ENCODE measurements around the gene CCNF.
"Not testable (repeated sequence)": the region's sequence is repeated elsewhere in the genome, so short reads cannot be mapped to it uniquely, and the experiment has no call there.

Gene CCNF, protein sequence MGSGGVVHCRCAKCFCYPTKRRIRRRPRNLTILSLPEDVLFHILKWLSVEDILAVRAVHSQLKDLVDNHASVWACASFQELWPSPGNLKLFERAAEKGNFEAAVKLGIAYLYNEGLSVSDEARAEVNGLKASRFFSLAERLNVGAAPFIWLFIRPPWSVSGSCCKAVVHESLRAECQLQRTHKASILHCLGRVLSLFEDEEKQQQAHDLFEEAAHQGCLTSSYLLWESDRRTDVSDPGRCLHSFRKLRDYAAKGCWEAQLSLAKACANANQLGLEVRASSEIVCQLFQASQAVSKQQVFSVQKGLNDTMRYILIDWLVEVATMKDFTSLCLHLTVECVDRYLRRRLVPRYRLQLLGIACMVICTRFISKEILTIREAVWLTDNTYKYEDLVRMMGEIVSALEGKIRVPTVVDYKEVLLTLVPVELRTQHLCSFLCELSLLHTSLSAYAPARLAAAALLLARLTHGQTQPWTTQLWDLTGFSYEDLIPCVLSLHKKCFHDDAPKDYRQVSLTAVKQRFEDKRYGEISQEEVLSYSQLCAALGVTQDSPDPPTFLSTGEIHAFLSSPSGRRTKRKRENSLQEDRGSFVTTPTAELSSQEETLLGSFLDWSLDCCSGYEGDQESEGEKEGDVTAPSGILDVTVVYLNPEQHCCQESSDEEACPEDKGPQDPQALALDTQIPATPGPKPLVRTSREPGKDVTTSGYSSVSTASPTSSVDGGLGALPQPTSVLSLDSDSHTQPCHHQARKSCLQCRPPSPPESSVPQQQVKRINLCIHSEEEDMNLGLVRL

DNA sequence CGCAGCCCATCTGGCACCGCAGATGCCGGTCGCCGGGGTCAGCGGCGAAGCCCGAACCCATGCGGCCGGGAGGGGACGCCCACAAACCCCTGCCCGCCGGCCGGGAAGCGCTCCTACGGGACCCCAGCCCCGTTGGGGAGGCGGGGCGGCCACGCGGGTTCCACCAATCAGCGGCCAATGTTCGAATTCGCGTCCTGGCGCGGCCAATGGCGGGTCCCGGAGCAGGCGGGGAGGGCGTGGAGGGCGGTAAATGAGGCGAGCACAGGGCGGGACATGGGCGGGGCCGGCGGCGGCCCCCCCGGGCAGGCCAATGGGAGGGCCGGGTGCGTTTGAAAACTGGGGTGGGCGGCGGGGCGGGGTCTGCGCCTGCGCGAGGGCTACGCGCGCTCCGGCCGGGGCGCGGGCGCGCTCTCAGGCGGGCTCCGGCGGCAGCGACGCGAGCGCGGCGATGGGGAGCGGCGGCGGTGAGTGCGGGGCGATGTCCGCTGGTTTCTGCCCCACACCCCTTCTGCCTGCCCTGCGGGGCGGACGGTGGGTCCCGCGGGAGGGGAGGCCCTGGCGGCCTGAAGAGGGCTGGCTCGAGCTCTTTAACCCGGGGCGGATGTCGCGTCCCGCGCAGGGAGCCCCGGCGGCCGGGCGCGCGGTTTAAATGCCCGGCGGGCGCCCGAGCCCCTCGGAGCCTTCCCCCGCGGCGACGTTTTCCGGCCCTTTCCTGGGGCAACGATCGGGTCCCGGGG lies at the start of gene CCNF:
TSS of gene CCNF (plus strand) at position 414 of the 737 bp plus-strand sequence. CDS start at position 449, 35 bp downstream.
- DNase-seq: peak; percentile 99

DNA sequence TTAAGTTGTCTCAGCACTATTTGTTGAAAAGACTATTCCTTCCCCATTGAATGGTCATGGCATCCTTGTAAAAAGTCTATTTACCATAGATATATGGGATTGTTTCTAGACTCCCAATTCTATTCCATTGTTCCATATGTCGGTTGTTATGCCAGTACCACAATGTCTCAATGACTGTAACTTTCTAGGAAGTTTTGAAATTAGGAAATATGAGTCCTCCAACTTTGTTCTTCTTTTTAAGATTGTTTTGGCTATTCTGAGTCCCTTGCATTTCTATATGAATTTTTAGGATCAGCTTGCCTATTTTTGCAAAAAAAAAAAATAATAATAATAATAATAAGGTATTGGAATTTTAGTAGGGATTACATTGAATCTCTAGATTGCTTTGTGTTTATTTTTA lies 45.7 kb upstream of the CCNF start:
- no peak for DNase-seq

DNA sequence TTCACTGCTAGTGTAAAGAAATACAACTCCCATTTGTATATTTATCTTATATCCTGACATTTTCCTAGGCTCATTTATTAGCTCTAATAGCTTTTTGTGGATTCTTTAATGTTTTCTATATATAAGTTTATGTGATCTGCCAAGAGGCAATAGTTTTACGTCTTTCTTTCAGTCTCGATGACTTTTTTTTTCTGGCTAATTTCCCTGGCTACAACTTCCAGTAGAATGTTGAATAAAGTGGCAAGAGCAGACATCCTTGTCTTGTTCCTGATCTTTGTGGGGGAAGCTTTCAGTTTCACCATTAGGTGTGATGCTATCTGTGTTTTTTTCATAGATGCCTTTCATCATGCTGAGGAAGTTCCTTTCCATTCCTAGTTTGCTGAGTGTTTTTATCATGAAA lies 44.8 kb upstream of the CCNF start:
- no peak for DNase-seq

DNA sequence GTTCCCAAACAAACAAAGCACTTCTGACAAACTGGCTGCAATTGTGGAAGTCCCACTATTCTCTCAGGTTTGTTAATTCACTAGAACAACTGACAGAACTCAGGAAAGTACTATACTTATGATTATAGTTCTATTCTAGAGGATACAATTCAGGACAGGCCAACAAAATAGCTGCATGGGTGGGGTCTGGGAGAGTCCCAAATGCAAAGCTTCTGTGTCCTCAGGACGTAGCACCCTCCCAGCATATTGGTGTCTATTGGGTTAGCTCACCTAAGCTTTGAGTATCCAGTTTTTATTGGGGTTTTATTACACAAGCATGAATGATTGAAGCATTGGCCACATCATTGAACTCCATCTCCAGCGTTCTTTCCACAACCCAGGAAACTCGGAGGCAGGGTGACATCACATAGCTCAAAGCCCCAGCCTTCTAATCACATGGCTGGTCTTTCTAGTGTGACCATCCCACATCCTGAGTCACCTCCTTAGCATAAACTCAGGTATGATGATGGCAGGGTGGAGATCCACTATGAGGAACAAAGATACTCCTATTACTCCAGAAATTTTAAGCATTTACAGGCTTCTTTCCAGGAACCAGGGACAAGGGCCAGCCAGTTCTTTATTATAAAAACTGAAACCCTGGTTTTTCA lies 43.9 kb upstream of the CCNF start:
- DNase-seq: no peak

DNA sequence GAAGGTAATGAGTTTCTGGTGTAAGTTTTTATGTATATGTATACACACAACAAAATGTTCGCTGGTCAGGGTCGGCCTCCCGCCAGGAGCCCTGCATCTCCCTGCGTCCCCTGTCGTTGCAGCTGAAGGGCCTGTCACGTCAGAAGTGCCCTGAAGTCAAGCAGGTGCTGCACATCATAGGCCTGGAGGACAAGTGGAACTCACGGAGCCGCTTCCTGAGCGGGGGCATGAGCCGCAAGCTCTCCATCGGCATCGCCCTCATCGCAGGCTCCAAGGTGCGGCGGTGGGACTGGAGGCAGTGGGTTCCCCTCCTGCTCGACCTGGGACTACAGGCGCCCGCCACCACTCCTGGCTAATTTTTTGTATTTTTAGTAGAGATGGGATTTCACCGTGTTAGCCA lies 43.3 kb upstream of the CCNF start:
- DNase-seq: not testable (repeated sequence)

DNA sequence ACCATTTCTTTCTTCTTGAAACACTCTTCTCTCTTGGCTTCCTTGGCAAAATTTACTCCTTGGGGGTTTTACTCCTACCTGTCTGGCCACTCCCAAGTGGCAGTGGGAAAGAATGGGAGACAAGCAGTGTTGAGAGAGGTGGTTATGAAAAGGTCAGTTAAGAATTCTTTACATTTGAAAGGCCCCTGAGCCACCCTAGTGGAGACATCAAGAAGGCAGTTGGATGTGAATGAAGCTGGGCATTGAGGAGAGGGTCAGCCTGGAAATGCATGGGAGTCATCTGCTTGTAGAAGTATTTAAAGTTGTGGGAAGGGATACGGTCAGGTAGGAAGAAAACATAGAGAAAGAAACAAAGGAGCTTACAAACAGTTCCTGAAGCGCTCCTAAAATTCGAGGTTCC lies 42.3 kb upstream of the CCNF start:
- peak; percentile 18 for DNase-seq

DNA sequence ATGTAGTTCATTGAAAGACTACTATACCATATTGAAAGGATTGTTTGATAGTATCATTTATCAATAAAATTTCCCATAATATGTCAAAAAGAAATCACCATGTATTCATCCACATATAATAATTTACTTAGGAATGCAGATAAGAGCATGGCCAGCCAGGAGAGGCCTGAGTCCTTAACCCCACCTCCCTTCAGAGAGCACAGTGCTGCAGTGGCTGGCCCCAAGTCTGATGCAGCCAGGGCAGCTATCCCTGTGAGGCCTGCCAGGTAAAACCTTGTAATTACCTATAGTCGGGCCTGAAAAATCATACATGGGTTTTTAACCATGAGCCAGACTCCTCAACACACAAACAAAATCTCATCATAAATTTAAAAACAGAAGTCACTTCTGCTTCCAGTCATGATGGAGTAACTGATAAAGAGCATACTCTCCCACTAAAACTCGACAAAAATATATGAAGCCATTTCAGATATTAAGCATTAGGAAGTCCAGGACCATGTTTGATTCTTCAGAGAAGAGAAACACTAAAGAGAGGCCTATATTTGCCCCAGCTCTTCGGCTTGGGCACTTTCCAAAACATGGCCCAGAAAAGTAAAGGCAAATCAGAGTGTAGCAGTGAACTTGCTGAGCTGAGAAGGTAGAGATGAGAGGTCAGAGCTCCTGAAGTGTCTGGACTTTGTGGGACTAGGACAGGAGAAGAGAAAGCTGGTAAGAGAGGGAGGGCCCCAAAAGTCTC lies 40.9 kb upstream of the CCNF start:
- DNase-seq: no peak

DNA sequence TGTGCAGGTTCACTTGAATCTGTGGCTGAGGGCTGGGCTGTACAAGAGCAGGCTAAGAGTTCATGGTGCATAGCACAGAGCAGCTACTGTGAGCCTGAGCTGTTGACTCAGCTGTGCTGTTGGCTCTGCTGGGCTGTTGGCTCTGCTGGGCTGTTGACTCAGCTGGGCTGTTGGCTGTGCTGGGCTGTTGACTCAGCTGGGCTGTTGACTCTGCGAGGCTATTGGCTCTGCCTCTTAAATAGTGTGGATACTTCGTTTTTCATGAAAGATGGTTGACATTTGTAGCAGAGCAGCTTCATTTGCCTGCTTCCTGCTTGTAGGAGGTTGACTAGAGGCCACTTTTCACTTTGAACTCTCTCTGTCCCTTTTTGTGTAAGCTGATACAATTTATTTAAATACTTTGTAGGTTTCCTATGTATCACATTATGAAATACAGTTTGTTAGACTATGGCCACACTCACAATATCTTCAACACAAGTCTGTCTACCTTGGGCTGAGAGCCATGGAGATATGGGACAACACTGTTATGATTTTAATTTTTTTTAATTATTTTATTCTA lies 40.3 kb upstream of the CCNF start:
- peak; percentile 83 for DNase-seq

DNA sequence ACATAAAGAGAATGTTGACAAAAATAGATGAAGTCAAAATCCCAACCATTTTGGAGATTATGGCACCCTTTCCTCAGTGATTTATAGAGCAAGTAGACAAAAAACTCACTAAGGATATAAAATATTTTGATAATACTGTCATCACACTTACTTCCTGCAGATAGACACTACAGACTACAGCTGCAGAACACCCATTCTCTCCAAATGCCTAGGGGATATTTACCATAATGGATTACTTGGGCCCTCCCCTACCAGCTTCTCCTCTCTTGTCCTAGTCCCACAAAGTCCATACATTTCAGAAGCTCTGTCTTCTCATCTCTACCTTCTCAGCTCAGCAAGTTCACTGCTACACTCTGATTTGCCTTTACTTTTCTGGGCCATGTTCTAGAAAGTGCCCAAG lies 37.2 kb upstream of the CCNF start:
- DNase-seq: peak; percentile 21

DNA sequence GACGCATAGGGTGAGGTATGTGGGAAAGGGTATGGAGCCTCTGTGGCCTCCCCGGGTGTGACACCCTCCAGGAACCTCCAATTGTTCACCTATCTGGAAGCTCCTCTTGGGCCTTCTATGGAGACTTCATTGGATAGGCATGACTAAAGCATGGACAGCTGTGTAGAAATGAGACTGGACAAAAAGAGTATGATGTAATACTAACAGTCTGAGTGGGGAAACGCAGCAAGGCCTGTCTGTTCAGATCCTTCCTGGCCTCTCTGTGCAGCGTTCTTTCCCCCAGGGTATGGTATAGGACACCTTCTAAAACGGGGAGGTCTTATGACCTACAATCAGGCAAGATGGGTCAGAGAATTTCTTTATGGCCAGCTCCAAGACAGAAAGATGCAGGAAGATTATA lies 30.7 kb upstream of the CCNF start:
- DNase-seq: no peak

DNA sequence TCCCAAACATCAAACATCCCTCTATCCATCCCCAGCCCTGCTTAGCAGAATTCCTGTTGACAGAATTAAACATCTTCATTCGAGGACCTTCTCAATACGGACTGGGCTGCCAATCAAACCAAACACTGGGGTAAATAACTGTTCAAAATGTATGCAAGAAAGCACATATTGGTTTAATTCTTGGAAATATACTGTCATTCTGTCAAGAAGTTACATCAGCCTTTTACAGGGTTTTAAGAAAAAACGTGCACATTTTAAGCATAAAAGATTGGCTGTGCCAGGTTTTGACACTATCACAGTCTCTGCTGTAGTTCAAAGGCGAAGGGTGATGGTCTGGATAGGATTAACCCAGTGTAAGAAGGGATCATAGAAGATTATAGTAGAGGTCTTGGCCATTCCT lies 25.1 kb upstream of the CCNF start:
- DNase-seq: no peak

DNA sequence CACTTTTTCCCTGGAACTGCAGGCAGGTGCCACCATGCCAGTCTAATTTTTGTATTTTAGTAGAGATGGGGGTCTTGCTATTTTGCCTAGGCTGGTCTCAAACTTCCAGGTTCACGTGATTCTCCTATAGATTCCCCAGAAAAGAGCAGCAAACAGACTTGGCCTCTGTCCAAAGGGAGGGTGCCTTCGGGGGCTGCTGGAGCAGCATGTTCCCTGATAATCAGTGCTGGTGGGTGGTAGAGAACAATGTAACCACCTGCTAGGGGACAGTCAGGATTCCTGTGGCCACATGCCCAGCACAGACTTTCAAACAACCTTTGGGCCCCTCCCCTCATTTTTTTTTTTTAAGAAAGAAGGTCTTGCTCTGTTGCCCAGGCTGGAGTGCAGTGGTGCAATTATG lies 14.2 kb upstream of the CCNF start:
- DNase-seq: peak; percentile 89

DNA sequence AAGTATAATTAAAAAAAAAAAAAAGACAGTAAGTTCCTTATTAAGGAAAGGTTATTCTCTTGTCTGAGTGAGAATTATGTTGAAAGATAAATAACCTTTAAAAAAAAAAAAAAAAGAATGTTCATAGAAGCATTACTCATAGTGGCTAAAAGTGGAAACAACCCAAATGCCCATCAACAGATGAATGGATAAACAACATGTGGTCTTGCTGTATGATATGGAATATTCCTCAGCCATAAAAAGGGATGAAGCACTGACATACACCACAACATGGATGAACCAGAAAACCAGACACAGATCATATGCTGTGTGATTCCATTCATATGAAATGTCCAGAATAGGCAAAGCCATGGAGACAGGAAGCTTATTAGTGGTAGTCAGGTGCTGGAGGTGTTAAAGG lies 9.2 kb upstream of the CCNF start:
- DNase-seq: peak; percentile 21

DNA sequence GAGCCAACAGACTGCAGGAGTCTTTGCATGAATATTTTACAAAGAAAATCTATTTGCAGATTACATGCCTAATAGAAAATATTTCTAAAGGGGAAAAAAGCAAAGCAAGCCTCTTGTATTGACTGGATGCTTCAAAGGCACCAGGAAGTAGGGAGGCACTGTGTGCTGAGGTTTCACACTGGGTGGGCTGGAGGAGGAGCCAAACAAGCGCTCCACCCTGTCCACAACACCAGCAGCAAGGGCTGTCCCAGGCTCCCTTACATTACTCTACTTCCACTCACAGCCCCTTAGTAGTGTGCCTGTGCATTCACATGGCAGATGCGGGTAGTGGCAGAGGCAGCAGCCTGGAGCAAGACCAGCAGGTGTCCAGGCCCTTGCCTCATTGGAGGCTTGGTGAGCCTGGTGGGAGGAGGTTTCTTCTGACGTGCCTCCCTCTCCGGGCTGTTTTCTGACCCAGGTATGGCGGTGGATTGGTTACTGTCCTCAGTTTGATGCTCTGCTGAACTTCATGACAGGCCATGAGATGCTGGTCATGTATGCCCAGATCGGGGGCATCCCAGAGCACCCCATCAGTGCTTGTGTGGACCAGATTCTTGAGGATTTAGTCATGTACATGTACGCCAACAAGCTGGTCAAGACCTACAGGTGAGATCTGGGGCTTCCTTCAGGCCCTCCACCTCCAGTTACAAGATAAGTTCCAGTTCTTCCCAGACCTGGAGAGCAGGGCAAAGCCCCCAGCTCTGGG lies 7.0 kb upstream of the CCNF start:
- peak; percentile 33 for DNase-seq

DNA sequence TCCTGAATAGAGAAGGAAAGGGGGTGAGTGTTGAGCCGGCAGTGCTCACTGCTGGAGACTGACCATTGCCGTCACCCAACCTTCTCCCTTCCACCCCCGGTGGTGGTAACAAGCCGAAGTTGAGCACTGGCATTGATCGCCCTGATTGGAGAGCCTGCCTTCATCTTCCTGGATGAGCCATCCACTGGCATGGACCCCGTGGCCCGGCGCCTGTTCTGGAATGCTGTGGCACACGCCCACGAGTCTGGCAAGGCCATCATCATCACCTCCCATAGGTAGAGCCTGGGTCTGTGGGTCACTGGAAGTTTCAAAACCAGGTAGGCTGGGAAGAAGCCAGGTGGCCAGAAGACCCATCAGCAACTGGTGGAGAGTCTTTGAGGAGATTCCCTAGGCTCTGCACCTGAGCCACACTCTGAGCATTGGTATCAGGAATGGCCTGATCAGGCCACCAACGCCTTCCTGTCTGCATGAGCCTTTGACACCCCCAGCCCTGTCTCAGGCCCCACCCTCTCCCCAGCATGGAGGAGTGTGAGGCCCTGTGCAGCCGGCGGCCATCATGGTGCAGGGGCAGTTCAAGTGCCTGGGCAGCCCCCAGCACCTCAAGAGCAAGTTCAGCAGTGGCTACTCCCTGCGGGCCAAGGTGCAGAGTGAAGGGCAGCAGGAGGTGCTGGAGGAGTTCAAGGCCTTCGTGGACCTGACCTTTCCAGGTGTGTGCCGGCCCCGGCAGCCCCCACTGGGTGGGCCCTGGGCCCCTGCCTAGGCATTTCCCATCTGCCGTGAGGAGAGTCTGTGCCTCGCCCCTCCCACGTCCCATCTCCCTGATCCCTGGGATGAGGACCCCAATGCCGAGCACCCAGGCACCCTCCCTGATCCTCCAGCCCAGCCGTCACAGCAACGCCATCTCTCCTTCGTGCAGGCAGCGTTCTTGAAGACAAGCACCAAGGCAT lies 4.9 kb upstream of the CCNF start:
- no peak for DNase-seq

DNA sequence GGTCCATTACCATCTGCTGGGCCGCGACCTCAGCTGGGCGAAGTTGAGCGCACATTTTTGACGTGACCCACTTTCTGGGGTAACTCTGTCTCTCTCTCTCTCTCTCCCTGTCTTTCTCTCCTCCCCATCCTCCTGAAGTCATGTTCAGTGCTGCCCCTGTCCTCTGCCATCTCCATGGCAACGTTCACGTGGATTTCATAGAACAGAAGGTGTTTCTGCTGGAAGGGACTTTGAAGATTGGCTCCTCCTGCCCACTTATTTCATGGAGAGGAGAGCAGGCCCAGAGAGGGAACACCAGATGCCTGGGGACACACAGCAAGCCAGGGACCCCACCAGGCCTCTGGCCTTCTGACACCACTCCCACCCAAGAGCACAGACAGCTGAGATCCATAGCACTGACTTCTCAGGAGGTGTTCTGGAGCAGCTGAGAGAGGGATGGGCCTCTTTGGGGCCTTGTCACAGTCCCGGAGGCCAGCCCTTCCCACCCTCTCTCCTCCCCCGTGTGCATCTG lies 4.2 kb upstream of the CCNF start:
- DNase-seq: peak; percentile 11

DNA sequence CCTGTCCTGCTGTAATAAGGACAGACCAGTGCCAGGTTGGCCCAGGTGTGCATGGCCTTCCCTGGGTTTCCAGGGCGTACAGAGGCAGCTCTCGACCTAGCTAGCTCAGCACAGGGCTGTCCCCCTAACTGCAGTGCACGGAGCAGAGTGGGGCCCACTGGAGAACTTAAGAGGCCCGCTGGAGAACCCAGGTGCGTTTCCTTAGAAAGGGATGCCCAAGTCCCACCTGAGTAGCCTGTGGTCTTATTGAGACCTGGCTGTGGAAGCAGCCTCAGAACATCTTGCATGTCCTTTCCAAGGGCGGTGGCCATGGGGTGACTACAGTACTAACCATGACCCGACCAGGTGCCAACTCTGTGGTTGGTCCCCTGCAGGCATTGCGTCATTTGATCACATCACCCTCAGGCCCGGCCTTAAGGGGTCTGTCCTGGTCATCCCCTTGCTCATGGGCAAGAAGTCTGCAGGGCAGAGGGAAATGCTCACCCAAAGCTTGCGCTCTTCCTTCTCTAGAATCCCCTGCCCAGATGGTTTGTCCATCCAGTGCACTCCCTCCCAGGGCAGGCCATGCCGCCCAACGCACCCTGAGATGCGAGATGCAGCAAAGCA lies 3.3 kb upstream of the CCNF start:
- no peak for DNase-seq

DNA sequence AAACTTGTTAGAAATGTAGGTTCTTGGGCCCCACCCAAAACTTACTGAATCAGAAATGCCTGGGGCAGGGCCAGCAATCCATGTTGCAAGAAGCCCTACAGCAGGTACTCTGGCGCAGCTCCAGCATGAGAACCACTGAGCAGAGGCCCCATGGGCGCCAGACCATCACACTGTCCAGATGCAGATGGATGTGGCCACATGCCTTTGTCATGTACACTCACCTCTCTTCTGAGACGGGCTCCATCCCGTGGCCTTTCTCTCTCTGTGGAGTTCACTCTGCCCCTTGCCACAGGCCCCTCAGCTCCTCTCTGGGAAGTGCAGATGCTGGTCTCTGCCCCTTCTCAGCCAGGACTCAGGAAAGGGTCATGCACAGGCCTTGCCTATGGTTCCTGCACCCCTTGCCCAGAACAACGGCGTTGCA lies 2.3 kb upstream of the CCNF start:
- DNase-seq: no peak

DNA sequence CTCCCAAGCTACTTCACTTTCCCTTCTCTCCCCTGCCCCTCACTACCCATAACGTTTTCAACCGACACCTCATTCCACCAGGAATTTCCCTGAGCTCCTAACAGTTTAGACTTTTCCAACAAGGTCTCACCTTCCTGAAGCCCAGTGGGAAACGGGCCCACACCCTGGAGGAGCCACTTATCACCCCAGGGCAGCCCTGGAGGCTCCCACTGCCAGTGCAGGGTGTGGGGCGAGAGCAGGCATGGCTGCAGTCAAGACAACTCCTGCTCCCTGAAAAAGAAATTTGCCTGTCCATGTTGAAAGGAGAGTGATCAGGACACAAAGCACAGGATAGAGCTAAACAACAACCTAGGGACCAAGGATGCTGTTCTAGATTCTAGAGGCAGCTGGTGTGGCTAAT lies 1.7 kb upstream of the CCNF start:
- no peak for DNase-seq
